ENCODE data around the gene CASP3.

The CASP3 gene

GRCh38 chr4:184649026-184649970 lies at the start of gene CASP3, which contains the start of gene PRIMPOL:
CASP3 (minus strand) TSS chr4:184649447; CDS start chr4:184638453, 10,994 bp downstream.
PRIMPOL (plus strand) TSS chr4:184649738; CDS start chr4:184657141, 7,403 bp downstream.
- DNase-seq (ENCODE audit: low read depth in 2 of 2): peak; percentile 92 to 95

- no peak for DNase-seq (ENCODE audit: low read depth in 2 of 2)
Measured at GRCh38 chr4:184697956-184698355, 48.7 kb upstream of the CASP3 start.

- no peak for DNase-seq (ENCODE audit: low read depth in 2 of 2)
Measured at GRCh38 chr4:184695178-184695896, 46.1 kb upstream of the CASP3 start.

GRCh38 chr4:184694412-184694956 lies 45.2 kb upstream of the CASP3 start:
- DNase-seq (ENCODE audit: low read depth in 2 of 2): no peak

GRCh38 chr4:184693056-184693455 lies 43.8 kb upstream of the CASP3 start:
- DNase-seq (ENCODE audit: low read depth in 2 of 2): no peak

- no peak for DNase-seq (ENCODE audit: low read depth in 2 of 2)
Measured at GRCh38 chr4:184689681-184690080, 40.4 kb upstream of the CASP3 start.

GRCh38 chr4:184688447-184688846 lies 39.2 kb upstream of the CASP3 start:
- no peak for DNase-seq (ENCODE audit: low read depth in 2 of 2)

GRCh38 chr4:184688005-184688404 lies 38.8 kb upstream of the CASP3 start:
- DNase-seq (ENCODE audit: low read depth in 2 of 2): no peak

- DNase-seq (ENCODE audit: low read depth in 2 of 2): no peak
Measured at GRCh38 chr4:184684491-184685189, 35.4 kb upstream of the CASP3 start.

GRCh38 chr4:184681916-184682315 lies 32.7 kb upstream of the CASP3 start:
- DNase-seq (ENCODE audit: low read depth in 2 of 2): no peak

GRCh38 chr4:184680698-184681097 lies 31.5 kb upstream of the CASP3 start:
- DNase-seq (ENCODE audit: low read depth in 2 of 2): no peak

- no peak for DNase-seq (ENCODE audit: low read depth in 2 of 2)
Measured at GRCh38 chr4:184675821-184676492, 26.7 kb upstream of the CASP3 start.

GRCh38 chr4:184675018-184675417 lies 25.8 kb upstream of the CASP3 start:
- DNase-seq (ENCODE audit: low read depth in 2 of 2): no peak

- no peak for DNase-seq (ENCODE audit: low read depth in 2 of 2)
Measured at GRCh38 chr4:184674011-184674410, 24.8 kb upstream of the CASP3 start.

- DNase-seq (ENCODE audit: low read depth in 2 of 2): no peak
Measured at GRCh38 chr4:184672741-184673140, 23.5 kb upstream of the CASP3 start.

GRCh38 chr4:184671101-184671500 lies 21.9 kb upstream of the CASP3 start:
- no peak for DNase-seq (ENCODE audit: low read depth in 2 of 2)

- no peak for DNase-seq (ENCODE audit: low read depth in 2 of 2)
Measured at GRCh38 chr4:184669251-184669650, 20.0 kb upstream of the CASP3 start.

GRCh38 chr4:184668511-184669114 lies 19.4 kb upstream of the CASP3 start:
- DNase-seq (ENCODE audit: low read depth in 2 of 2): no peak

- no peak for DNase-seq (ENCODE audit: low read depth in 2 of 2)
Measured at GRCh38 chr4:184668096-184668495, 18.8 kb upstream of the CASP3 start.

GRCh38 chr4:184666670-184667069 lies 17.4 kb upstream of the CASP3 start:
- DNase-seq (ENCODE audit: low read depth in 2 of 2): no peak

Measured in stimulated activated CD8-positive, alpha-beta memory T cell treated with anti-CD3 and anti-CD28 coated beads, Interleukin-2, amount 100 ng/mL, for 1 hour (primary cell).